Measurements from ENCODE around the gene METTL1. TPM values are rescaled to one million over a fixed set of nuclear protein-coding genes. Genes with fewer than 3 reads are reported as not detected.
"Not testable (repeated sequence)": the region's sequence is repeated elsewhere in the genome, so short reads cannot be mapped to it uniquely, and the experiment has no call there.

The METTL1 gene
- total RNA-seq, 1 donor from 2014 or later = 3.6 TPM

DNA sequence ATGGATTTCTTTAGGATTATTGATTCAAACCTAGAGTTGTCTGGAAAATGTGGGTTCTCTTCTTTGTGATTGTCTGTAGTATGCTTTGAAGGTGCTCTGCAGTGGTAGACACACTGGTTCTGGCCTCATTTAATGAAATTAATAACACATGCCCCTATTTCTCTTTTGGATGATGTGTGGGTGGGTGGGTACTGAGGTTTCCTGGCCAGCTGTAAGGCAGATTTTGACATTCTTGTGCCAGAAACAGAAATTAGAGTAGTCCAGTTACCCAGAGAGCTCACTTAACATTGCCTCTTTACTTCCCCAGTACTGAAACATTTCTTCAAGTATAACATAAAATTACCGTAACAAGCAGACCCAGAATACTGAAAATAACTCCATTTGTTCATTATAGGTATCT, 25.1 kb upstream of the METTL1 start:
- DNase-seq = no peak

DNA sequence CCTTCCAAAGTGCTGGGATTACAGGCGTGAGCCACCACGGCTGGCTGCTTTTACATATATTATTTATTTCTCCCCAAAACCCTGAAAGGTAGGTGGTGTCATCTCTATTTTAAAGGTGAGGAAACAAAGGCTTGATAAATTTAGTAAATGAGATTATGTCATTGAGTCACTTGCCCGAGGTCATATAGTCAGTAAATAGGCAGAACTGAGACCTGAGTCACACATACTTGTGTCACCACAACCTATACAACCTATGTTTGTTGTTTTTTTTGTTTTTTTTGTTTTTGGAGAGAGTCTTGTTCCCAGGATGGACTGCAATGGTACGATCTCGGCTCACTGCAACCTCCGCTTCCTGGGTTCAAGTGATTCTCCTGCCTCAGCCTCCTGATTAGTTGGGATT, 23.4 kb upstream of the METTL1 start:
- no peak for DNase-seq

DNA sequence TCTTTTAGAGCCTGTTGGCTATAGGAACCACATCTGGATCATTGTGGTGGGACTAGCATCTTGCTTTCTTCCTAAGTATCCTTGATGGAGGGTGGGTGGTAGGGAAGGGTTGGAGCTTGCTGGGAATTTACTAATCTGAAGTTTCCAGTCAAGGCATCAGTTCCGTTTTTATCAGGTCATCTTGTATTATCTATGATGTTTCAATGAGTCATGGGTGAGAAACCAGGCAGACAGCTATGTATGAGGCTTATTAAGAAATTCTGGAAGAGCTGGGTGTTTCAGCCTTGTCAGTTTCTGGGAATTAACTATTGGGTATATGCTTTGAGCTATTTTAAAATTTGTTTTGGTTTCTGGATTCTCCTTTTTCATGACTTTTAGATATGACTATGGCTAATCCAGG, 22.0 kb upstream of the METTL1 start:
- peak; percentile 19 for DNase-seq

DNA sequence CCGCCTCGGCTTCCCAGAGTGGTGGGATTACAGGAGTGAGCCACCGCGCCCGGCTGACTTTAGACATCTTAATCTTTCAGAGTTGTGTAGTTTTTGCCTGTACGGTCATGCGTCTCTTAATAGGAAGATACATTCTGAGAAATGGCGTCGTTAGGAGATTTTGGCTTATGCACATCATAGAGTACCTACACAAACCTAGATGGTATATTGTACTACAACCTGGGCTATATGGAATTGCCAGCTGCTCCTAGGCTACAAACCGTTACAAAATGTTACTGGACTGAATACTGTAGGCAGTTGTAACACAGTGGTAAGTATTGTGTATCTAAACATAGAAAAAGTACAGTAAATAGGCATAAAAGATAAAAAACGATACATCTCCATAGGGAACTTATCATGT, 12.0 kb upstream of the METTL1 start:
- no peak for DNase-seq

DNA sequence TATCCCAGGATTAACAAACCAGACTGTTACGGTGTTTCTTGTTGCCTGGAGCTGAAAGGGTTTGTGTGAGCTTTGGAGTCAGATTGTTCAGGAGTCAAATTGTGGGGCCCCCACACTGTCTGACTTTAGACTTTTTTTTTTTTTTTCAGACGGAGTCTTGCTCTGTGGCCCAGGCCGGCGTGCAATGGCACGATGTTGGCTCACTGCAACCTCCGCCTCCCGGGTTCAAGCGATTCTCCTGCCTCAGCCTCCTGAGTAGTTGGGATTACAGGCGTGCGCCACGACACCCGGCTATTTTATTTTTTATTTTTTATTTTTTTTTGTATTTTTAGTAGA, 11.5 kb upstream of the METTL1 start:
- DNase-seq = no peak

DNA sequence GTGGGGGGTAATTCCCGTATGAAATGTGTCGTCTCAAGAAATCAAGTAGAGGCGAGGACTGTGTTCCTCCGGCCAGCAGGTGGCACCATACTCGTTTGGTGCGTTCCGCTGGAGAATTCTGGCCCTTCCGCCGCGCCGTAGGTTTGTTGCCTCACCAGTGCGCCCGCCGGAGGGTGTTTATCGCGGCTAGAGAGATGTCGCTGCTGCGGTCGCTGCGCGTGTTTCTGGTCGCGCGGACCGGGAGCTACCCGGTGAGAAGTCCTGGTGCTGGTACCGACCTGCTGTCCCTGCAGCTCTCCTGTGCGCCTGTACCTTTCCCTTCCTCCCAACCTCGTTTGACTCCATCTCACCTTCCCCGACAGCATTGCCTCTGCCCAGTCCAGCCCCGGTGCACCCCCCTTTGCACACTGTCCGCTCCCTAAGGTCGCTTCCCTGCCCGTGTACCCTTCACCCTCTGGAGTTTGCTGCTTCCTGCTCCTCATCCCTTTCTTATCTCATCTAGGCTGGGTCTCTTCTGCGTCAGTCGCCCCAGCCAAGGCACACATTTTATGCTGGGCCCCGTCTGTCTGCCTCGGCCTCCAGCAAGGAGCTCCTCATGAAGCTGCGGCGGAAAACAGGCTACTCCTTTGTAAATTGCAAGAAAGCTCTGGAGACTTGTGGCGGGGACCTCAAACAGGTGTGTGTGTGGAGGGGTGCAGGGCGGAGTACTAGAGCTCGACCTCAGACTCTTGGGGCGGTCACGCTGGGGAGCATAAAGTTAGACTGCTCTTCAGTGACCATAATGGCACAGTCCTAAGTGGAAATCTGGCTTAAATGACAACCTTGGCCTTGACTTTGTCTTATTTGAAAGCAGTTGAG, 10.9 kb upstream of the METTL1 start, which contains the start of gene TSFM:
TSFM (plus strand) TSS at position 180 of the 858 bp plus-strand sequence; CDS start at position 195, 15 bp downstream.
- peak; percentile 98 for DNase-seq

DNA sequence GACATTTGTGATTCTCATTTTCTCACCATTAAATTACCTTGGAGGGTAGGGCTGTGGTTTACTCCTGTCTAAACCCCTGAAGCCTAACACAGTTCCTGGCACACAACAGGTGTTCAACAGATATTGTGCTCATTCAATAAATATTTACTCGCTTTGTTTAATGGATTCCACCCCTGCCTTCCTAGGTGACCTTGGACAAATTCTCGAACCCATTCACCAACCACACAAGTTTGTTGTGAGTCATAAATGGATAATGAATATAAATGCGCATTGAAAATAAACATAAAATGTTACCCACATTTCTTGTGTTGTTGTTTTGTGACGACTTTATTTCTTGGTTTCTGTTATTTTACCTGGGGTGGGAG, 10.3 kb upstream of the METTL1 start:
- DNase-seq = no peak

DNA sequence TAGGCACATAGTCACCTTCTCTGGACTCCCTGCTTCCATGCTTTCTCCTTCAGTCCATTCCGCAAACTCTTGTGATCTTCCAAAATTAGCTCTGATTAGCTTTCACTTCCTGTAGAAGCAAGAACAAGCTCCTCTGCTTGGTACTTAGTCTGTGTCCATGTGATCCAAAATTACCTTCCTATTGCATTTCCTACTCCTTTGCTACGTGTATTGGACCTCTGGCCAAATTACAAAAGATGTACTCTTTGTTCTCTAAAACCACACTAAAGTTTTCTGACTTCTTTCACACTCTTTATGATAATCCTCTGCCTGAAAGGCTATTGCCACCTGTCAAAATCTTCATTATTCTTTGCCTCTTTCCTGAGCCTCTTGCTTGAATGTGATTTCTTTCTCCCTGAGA, 9.9 kb upstream of the METTL1 start:
- no peak for DNase-seq

DNA sequence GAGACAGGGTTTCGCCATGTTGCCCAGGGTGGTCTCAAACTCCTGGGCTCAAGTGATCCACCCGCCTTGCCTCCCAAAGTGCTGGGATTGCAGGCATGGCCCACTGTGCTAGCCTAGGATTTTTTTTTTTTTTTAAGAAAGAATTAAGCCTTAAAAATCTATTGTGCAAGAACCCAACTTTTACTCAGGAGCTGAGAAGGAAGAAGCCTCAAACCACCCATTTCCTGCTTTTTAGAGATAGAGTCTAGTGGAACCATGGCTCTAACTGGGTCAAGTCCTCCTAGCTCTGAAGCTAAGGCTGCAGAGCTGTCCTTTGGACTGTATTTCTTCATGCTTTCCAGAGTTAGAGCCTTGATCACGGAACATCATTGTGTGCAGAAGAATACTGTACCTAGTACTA, 9.3 kb upstream of the METTL1 start:
- DNase-seq = no peak

DNA sequence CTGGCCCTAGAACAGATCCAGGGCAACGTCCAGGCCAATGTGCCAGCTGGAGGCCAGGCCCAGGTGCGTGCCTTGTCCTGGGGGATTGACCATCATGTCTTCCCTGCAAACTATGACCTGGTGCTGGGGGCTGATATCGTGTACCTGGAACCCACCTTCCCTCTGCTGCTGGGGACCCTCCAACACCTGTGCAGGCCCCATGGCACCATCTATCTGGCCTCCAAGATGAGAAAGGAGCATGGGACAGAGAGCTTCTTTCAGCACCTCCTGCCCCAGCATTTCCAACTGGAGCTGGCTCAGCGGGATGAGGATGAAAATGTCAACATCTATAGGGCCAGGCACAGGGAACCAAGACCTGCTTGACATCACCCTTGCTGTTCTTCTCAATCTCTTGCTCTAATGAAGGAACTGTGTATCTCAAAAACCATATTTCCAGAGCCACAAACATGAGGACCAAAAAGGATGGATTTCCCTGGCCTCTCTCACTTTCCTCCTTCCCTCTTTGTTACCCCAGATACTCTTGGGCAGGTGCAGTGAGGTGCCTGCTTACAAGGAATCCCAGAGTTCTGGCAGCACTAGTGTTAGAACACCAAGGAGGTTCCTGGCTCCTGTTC, 8.5 kb upstream of the METTL1 start:
- DNase-seq = no peak

DNA sequence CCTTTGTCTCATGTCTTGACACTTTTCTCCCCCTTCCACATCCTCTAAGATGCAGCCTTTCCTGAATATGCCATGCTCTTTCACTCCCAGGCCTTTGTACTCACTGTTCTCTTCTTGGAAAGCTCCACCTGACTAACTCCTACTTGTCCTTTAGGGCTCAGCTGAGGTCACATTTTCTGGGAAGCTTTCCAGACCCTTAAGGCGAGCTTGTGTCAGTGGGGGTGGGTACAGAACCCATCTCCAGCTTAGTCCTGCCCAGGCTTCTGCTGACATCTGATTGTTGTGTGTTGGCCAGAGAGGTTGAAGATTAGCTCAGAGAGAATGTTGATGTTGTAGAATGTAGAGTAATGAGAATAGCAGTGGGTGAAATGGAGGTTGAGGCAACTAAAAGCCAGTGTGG, 7.8 kb upstream of the METTL1 start:
- no peak for DNase-seq

DNA sequence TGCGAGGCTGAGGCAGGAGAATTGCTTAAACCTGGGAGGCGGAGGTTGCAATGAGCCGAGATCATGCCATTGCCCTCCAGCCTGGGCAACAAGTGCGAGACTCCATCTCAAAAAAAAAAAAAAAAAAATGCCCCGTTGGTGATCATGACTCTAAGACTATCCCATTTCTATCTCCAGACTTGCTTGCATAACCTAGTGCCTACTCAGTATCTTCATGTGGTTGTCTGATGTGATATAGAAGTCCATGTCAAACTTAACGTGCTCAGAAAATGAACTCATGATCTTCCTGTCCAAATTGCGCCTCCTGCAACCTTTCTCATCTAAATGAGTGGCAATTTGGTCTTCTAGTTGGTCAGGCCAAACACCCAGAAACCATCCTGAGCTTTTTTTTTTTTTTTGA, 6.0 kb upstream of the METTL1 start:
- DNase-seq = no peak

DNA sequence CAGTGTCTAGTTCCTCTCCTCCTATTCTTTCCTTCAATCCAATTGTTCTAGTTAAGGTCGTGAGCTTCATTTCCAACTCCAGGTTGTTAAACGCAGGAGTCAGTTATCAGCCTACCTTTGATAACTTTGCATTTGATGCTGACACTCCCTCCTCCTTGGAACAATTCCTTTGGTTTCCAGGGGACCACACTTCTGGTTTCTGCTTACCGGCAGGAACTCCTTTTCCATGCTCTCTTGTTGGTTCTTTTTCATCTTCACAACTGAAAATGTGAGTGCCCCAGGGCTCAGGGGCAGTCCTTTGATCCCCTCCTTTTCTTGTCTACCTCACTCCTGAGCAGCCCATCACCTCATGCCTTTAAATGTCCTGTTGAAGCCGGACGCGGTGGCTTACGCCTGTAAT, 5.5 kb upstream of the METTL1 start:
- DNase-seq = no peak

DNA sequence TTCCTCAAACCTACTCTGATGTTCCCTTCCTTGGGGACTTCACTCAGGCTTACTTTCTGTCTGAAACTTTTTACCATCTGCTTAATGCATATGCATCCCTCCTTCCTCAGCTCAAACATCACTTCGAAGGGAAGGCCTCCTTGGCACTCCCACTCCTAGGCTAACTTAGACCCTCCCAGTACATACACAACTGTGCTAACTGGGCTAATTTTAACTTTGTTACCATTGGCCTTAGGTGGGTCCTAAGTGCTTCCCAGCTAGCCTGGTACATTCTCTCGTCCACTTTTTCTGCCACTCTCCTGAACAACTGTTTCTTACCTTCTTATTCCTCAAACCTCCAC, 4.3 kb upstream of the METTL1 start:
- no peak for DNase-seq

DNA sequence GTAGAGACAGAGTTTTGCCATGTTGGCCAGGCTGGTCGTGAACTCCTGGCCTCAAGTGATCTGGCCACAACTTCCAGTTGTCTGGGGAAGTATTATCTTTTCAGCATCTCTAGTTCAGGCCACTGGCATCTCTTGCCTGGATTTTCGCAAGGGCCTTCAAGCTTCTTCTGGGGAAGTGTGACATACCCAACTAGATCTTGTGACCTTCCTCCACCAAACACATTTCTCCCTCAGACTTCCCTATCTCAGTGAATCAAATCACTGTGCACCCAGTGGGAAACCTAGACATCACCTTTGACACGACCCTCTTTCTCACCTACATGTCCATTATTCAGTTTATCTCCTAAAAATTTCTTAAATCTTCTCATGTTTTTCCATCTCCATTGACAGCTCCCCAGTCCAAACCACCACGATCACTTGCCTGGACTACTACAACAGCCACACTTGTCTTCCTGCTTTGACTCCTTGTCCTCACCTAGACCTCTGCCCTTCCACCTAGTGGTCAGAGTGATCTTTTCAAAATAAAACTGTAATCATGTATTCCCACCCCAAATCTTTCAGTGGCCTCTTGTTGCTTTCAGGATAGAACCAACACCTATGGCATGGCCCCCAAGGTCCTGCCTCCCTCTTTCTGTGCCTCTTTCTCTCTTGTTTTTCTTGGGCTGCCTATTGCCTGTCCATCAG, 3.8 kb upstream of the METTL1 start:
- DNase-seq = no peak

DNA sequence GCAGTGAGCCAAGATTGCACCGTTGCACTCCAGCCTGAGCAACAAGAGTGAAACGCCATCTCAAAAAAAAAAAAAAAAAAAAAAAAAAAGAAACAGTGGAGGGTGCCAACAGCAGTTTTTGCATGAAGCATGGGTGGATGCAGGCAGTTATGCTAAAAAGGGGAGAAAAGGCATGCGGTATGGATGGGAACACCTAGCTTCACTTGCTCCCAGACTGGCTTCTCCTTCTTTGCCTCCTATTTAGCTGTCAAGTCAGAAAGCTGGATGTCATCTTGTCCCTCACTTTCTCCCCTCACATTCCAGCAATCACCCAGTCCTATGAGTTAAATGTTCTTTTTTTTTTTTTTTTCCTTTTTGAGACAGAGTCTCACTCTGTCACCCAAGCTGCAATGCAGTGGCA, 3.1 kb upstream of the METTL1 start:
- DNase-seq = no peak

DNA sequence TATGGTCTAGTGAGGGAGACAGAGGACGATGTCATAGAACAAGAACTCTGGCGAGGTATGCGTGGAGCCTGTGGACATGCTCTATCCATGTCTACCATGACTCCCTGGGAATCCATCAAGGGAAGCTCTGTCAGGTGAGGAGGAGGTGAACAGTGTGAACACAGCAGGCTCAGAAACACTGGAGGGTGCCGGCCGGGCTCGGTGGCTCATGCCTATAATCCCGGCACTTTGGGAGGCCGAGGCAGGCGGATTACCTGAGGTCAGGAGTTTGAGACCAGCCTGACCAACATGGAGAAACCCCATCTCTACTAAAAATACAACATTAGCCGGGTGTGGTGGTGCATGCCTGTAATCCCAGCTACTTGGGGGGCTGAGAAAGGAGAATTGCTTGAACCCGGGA, 2.7 kb upstream of the METTL1 start:
- DNase-seq = not testable (repeated sequence)

DNA sequence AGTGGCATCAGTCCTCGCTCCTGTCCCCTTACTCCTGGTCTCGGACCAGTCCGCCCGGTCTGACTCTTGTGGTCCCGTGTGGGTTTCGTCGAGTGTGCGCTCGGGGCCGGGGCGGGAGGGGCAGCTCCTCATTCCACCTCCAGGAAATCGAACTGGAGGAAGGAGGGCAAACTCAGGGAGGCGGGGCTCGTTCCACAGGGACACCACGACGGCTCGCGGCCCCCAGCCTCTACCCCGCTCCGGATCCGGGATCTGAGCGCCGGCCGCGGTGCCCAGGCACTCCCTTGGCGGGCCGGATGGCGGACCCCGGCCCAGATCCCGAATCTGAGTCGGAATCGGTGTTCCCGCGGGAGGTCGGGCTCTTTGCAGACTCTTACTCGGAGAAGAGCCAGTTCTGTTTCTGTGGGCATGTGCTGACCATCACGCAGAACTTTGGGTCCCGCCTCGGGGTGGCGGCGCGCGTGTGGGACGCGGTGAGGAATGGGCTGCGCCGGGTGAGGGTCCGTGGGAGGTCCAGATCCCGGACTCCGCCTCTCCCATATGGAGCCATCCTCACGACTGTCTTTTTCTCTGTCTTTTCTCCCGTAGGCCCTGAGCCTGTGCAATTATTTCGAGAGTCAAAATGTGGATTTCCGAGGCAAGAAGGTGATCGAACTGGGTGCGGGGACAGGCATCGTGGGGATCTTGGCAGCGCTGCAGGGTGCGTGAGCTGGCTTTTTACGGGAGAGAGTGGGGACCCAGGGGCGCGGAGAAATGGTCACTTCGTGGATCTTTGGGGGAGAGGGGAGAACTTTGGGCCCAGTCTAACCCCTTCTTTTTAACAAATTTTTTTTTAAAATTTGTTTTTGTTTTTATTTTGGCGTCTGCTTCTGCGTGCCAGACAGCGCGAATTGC, 771 bp upstream of the METTL1 start, which contains the start of gene EEF1AKMT3:
EEF1AKMT3 (plus strand) TSS at position 186 of the 894 bp plus-strand sequence; CDS start at position 297, 111 bp downstream.
- peak; percentile 63 for DNase-seq

DNA sequence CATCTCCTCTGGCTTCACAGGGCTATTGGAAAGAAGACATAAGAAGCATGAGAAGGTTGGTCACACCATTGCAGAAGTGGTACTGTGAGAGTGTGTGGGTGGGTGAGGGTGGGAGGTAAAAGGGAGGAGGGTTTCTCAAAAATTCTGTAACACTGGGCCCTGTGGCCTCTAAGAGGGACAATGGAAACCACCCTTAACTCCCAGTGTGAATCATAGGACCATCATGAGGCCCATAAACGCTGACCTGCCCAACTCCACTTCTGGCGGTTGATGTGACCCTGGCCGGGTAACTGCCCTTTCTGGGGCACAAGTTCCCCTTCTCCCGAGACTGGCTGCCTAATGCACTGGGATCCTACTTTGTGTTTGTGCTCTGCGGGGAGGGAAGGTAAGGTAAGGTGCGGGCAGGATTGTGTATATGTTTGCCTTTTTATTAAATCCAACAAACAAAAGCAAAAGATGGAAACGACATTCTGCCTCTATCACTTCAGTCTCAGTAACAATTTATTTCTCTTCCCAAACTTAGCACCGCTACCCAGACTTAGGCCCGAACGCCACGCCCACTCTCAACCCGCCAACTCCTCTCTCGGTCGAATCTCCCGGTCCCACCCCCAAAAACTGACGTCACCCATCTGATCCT, 551 bp downstream of the METTL1 start:
- DNase-seq = peak; percentile 90

DNA sequence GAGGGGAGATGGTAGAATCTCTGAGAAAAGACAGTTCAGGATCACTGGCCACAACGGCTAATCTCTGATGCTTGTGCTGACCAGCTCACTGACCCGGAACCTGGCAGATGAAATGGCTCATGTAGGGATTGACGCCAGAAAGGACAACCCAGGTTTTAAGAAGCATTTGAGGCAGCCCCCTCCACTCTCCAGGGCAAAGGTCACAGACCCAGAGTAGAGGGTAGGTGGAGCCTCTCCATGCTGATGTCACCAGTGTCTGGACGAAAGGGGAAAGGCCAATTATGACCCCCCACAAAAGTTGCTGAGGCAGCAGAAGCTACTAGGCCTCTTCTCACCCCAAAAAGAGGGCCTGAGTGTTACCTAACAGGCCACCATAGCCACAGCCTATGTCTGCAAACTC, 1.2 kb downstream of the METTL1 start:
- no peak for DNase-seq

DNA sequence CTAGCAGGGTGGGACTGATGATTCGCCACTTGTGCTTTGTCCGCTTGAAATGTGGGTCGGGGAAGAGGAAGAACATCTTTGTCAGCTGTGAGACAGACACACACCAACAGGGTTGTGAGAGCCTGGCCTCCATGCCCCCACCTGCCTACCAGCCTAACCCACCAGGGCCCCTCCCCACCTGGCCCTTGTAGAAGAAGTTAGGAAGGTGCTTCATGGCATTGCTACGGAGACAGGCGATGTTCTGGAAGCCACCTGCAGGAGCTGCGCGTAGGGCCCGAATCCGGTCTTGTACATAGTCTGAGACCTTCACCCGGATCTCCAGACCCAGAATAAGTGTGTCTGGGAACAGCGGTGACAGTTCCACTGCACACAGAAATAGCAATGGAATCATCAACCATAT, 2.3 kb downstream of the METTL1 start:
- DNase-seq = no peak

DNA sequence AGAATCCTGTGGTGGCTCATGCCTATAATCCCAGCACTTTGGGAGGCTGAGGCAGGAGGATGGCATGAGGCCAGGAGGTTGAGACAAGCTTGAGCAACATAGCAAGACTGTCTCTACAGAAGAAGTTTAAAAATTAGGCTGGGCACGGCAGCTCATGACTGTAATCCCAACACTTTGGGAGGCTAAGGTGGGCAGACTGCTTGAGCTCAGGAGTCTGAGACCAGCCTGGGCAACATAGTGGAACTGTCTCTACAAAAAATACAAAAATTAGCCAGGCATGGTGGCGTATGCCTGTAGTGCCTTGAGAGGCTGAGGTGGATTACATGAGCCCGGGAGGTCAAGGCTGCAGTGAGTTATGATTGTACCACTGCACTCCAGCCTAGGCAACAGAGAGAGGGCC, 4.0 kb downstream of the METTL1 start:
- no peak for DNase-seq

All from dermis blood vessel endothelial cell (primary cell).